CD4-positive, alpha-beta T cell treated with Interleukin-17A for 4 hours (primary cell): ENCODE data around the gene TUBA4A.
"Not testable (repeated sequence)": the region's sequence is repeated elsewhere in the genome, so short reads cannot be mapped to it uniquely, and the experiment has no call there.

Experiments used
- DNase-seq: peaks from one replicate; pipeline ENCODE4 v3.0.0-alpha.2; 2020; ENCODE audit warnings: mixed read lengths

TUBA4A gene

GRCh38 chr2:219253753-219254589 is at the start of gene TUBA4A:
TUBA4A (minus strand) TSS chr2:219253918; CDS start chr2:219253858, 60 bp downstream.
- peak; percentile 97 for DNase-seq

GRCh38 chr2:219302412-219302968 is 48.8 kb upstream of the TUBA4A start:
- DNase-seq = no peak

- DNase-seq = no peak
Measured at GRCh38 chr2:219300022-219300421, 46.3 kb upstream of the TUBA4A start.

DNA sequence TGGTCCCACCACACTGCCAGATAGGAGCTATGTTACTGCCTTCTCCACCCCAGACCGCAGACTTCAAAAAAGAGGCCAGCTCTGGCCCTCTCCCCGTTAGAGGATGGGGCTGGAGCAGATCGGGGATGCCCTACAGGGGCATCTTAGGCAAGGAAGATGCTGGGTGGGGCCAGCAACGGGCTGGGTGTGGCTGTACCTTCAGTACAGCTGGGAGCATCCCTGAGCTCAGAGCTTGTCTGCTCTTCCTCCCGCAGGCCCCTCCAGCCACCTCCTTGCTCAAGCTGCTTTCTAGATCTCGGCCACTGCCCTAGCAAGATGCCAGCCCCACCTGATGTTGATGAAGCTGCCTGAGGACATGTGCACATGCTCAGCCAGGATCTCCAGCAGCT is 45.6 kb upstream of the TUBA4A start:
- DNase-seq = no peak

GRCh38 chr2:219298759-219299371 is 45.1 kb upstream of the TUBA4A start:
- DNase-seq = peak; percentile 90

DNA sequence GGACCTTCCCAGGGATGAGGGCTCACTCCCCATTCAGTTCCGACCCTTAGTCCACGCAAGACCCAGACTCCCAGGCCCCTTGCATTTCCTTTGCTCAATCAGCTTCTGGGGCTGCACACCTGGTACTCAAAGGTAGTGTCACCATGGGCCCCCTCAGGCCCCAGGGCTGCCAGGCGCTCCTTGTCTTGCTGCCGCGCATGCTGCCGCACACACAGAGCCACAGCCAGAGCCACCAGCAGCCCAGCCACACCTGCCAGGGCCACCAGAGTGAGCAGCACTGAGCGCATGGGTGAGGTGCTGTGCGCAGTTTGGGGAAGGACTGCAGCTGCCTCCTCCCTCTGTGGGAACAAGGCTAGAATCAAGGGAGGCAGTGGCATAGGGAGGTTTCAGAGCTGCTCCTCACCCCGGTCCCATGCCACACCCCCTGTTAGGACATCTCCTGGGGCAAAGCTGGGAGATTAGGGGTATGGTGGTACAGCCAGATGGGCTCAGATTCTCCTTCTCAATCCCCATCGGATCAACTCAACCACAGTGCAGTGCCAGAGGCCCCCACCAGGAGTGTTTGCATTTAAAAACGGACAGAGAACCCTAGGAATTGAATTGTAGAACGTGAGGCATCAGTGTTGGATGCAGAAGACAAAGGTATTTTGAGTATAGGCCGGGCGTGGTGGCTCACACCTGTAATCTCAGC is 44.2 kb upstream of the TUBA4A start:
- DNase-seq = no peak

GRCh38 chr2:219296631-219297391 is 43.1 kb upstream of the TUBA4A start:
- peak; percentile 32 for DNase-seq

GRCh38 chr2:219296142-219296541 is 42.4 kb upstream of the TUBA4A start:
- DNase-seq = no peak

DNA sequence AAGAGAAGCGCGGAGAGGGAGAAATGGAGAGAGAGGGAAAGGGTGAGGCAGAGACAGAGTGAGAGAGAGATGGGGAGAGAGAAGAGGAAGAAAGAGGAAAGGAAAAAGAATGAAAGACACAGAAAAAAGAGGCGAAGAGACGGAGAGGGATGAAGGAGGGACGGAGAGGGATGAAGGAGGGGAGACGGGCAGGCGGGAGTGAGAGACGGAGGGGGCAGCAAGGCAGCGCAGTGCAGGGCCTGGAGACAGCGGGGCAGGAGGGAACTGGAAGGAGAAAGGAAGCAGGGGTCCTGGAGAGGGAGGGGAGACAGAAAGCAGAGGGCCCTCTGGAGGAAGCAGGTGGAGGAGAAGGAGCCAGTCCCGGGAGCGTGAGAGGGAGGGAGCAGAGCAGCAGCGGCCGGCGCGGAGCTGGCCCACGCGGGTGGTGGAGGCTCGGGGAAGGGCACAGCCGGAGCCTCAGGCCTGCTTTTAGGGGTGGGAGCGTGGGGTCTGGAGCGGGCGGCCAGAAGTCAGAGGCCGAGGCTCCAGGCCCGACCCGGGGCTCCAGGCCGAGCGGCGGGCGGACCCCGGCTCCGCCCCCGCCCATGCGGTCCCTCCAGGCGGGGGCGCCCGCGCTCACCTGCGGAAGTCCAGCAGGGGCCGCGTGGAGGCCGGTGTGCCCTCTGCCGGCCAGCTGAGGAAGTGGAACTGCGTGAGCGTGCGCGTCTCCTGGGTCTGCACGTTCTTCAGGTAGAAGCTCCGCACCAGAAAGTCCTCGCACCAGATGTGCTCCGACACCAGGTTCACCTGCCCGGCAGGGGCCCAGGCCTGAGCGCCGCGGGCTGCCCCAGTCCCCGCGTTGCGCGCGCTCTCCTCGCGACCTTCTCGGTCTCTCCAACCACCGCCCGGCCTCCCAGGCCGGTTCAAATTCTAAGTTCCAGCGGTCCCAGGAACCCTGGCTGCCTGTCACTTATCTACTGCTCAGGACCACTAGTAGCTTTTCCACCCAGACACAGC is 40.9 kb upstream of the TUBA4A start:
- peak; percentile 94 for DNase-seq

GRCh38 chr2:219293736-219294231 is 40.1 kb upstream of the TUBA4A start:
- no peak for DNase-seq

DNA sequence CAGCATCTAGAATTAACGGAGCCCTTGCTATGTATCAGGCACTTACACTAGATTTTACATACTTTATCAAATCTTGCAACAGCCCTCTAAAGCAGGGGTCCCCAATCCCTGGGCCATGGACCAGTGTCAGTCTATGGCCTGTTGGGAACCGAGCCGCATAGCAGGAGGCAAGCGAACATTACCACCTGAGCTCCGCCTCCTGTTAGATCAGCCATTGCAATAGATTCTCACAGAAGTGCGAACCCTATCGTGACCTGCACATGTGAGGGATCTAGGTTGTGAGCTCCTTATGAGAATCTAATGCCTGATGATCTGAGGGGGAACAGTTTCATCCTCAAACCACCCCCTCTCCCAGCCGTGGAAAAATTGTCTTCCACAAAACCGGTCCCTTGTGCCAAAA is 38.9 kb upstream of the TUBA4A start:
- no peak for DNase-seq

- DNase-seq = no peak
Measured at GRCh38 chr2:219291910-219292490, 38.3 kb upstream of the TUBA4A start.

DNA sequence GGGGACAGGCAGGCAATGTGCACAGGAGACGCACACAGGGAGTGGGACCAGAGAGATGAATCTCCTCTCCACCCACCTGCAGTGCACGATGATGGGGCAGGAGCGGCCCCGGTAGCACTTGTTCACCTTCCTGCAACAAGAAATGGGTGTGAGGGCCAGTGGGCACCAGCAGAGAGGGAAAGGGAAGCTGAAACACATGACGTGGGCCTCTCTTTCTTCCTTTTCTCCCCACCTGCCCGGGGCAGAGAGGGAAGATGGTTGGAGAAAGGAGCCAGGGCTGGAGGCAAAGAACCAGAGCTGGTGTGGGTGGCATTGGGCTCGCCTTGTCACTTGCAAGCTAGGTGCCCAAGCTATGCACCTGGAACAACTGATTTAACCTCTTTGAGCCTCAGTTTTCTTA is 37.7 kb upstream of the TUBA4A start:
- DNase-seq = no peak

- DNase-seq = no peak
Measured at GRCh38 chr2:219290381-219291171, 36.9 kb upstream of the TUBA4A start.

- DNase-seq = no peak
Measured at GRCh38 chr2:219289537-219290361, 36.0 kb upstream of the TUBA4A start.

DNA sequence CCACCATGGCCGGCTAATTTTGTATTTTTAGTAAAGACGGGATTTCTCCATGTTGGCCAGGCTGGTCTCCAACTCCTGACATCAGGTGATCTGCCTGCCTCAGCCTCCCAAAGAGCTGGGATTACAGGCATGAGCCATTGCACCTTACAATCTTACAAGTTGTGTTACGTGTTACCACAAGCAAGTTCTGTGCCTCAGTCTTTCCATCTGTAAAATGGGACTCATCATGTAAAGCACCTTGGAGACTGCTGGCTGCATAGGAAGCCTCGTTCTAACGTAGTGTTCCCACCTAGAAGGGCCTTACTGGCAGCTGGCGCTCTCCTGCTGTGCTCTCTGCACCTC is 35.4 kb upstream of the TUBA4A start:
- DNase-seq = no peak

GRCh38 chr2:219287580-219288265 is 34.0 kb upstream of the TUBA4A start:
- no peak for DNase-seq

DNA sequence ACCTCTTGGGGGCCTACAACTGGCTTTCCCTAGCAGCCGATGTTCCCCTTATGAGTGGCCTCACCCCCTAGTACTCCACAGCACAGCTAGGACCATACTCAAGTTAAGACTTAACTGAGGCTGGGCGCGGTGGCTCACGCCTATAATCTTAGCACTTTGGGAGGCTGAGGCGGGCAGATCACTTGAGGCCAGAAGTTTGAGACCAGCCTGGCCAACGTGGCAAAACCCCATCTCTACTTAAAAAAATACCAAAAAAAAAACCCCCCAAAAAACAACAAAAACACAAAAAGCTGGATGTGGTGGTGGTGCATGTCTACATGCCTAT is 33.4 kb upstream of the TUBA4A start:
- not testable (repeated sequence) for DNase-seq
